Astrocyte (in vitro differentiated cells and primary cell): ENCODE results near the gene CDH26.

Experiments used
- EZH2 ChIP-seq: IDR thresholded peaks from 2 replicates; pipeline ENCODE4 v1.6.1; 2012; ENCODE audit warnings: mild to moderate bottlenecking, low read length, inconsistent platforms; ENCODE audit not compliant: insufficient read depth
- TF ChIP-seq, protein P1 (sequence below): IDR thresholded peaks from 2 replicates; pipeline ENCODE4 v1.5.1; 2011; ENCODE audit warnings: low read depth, mild to moderate bottlenecking, inconsistent platforms, low read length, moderate library complexity; ENCODE audit not compliant: insufficient read depth

DNA sequence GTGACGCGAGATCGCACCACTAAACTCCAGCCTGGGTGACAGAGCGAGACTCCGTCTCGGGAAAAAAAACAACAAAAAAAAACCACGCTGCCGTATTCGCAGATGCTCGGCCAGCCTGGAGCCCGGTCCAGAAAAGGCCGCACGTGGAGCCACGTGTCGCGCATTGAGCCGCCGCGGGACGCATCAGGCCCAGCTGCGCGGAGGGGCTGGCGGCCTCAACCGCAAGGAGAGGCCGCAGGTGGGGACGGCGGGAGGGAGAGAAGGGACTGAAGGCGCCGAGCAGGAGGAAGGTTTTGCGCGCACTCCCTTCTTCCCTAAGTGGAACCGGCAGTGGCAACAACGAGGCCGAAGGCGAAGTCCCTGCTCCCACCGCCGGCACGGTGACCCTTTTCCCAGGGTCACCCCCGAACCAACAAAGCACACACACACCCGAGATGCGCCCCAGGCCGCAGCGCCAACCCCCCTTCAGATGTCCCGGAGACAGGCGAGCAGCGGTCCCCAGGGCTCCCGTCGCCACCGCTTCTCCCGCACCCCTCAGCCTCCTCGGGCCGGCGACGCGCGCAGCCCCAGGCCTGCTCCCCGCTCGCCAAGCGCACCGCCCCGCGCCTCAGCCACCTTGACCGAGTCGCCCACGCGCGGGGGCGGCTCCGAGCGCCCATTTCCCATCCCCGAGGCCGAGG is 25.5 kb upstream of the CDH26 start:
- TF ChIP-seq, protein P1, sequence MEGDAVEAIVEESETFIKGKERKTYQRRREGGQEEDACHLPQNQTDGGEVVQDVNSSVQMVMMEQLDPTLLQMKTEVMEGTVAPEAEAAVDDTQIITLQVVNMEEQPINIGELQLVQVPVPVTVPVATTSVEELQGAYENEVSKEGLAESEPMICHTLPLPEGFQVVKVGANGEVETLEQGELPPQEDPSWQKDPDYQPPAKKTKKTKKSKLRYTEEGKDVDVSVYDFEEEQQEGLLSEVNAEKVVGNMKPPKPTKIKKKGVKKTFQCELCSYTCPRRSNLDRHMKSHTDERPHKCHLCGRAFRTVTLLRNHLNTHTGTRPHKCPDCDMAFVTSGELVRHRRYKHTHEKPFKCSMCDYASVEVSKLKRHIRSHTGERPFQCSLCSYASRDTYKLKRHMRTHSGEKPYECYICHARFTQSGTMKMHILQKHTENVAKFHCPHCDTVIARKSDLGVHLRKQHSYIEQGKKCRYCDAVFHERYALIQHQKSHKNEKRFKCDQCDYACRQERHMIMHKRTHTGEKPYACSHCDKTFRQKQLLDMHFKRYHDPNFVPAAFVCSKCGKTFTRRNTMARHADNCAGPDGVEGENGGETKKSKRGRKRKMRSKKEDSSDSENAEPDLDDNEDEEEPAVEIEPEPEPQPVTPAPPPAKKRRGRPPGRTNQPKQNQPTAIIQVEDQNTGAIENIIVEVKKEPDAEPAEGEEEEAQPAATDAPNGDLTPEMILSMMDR, result no peak
- no peak for TF ChIP-seq EZH2
